ENCODE results near the gene SNX17.
A peak's percentile ranks its signal among the peaks of the same experiment; 100 is the strongest.
"Not testable (repeated sequence)": the region's sequence is repeated elsewhere in the genome, so short reads cannot be mapped to it uniquely, and the experiment has no call there.

SNX17 gene, protein sequence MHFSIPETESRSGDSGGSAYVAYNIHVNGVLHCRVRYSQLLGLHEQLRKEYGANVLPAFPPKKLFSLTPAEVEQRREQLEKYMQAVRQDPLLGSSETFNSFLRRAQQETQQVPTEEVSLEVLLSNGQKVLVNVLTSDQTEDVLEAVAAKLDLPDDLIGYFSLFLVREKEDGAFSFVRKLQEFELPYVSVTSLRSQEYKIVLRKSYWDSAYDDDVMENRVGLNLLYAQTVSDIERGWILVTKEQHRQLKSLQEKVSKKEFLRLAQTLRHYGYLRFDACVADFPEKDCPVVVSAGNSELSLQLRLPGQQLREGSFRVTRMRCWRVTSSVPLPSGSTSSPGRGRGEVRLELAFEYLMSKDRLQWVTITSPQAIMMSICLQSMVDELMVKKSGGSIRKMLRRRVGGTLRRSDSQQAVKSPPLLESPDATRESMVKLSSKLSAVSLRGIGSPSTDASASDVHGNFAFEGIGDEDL

DNA sequence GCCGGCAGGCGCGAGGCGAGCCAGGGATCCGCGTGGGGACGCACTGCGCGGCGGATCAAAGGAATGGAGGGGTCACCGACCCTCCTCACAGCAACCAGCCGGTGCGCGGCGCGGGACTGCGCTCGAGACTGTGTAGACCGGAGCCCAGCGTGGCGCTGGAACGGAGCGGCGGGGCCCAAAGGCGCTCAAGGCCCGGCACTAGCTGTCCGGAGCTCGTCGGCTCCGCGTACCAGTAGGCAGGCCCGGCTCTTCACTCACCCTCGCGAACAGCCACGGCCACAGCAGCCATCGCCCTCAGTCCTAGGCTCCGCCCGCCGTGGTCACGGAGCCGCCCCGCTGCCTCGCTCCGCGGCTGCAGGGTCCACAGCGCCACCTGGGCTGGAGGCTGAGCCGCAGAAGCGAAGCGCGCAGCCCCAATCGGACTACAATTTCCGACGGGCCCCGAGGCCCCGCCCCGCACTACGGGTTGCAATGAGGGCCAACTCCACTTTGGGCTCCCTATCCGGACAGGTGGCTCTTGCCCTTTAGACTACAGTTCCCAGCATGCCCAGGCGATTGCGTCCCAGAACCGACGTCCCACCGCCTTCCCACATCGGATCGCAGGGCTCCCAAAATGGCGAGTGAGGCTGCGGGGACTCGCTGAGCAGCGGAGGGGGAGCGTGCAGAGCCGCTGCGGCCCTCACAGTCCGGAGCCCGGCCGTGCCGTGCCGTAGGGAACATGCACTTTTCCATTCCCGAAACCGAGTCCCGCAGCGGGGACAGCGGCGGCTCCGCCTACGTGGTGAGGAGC lies at the start of gene SNX17, which contains the start of gene EIF2B4:
Gene SNX17, plus strand, starts transcription at position 591 of the 790 bp plus-strand sequence. Its CDS starts 128 bp downstream, at position 719.
Gene EIF2B4, minus strand, starts transcription at position 313 of the 790 bp plus-strand sequence. Its CDS starts 24 bp downstream, at position 289.
- DNase-seq, result peak; percentile 99

DNA sequence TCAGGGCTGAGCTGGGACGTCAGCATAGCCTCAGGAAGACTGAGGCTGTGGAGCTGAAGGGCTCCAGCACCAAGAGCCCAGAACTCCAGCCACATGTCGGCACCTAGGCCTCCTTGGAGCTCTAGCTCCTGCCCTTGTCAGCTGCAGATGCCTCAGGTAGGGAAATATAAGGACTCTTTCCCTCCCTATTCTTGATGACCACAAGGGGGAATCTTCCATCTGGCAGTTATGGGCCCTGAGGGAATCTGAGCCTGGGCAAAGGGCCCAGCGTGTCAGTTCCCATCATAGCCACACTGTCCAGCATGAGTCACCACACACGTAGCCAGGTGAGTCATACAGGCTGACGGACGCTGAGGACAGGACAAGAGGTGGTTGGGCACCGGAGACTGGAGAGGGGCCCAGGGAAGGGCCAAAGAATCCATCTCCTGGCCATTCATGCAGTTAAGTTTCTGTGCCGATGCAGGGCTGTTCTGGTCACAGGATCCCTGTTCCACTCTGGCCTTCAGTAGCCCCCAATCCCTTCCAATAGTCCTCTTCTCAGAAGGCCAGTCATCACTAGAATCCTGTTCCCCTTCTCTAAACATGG lies 49.4 kb upstream of the SNX17 start:
- no peak for DNase-seq

DNA sequence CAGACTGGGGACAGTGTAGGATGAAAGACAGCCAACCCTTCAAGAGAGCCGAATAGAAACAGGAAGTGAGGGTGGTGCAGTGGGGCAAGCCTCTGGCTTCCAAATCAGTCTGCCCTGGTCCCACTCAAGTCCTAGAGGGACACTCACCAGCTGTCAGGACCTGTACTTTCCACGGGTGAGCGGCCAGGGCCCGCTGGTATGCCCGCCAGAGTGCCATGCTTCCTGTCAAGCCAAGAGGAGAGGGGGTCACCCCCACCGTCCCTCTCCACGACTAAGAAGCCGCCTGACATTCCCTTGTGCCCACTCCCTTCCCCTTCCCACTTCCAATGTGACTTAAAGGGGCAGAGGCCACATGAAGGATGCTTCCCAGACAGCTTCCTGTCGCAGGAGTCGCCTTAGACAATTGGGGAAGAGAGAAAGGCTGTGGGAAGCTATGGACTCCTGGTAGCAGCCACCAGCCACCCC lies 48.1 kb upstream of the SNX17 start:
- DNase-seq, result no peak

DNA sequence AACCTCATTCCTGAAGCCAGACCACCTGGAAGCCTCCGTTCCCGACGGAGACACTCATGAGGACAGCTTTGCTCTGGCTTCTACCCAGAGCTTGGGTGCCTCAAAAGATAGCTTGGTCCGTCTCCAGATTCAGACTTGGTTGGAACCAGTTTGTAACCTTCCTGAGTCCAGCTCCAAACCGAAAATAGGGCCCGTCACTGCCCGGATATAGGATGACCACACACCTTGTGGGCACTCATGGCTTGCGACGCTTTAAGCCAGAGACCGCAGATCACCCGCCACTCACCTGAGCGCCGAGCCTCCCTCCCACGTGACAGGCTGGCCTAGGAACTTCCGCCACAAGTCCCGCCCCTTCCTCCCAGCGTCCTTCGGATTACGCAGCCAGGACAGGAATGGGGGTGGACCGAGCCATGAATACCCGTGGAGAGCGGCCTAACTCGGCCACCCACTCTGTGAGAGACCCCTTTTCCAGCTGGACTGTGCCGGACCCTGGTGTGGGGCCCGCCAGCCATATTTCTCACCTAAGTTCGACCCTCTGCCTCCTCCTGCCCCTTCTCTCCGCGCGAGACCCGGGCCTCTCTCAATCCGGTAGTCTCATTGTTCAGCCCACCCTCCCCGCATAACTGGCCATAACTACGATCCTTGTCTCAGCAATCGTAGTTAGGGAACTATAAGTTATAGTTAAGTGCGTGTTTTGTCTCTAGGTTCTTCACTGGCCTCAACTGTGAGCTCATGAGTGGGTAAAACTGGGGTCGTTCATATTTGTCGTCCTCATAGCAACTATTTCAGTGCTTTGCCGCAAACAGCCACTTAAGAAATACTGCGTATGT lies 47.4 kb upstream of the SNX17 start, which contains the start of gene MPV17:
Gene MPV17, minus strand, starts transcription at position 332 of the 830 bp plus-strand sequence. CDS start 580 bp downstream, outside the sequence.
- DNase-seq, result peak; percentile 74

DNA sequence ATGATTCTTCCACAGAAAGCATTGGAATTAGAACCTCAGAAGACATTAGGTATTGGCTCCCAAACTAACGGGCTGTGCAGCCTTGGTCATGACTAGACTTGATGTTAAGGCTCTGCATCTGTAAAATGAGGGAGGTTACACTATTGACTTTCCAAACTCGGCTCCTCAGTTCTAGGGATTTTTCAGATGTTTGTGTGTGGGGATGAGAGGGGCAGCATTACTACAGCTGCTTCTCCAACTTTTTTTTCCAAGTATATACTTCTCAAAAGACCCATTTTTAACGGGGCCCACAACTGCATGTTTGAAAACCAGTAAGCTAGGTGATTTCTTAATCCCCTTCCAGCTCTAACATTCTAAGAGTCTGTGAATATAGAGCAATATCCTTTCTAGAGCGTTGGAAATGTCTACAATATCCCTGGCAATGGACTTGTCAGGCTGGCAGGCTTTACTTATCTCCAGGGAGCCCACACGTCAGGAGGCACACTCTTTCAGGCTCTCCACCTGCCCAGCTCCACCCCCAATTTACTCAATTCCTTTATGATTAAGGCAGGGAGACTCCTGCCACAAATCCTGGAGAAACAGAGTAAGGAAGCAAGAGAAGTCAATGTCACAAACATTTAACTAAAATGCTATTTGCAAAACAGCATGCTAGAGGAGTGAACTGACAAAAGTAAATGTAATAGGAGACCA lies 46.7 kb upstream of the SNX17 start:
- no peak for DNase-seq

DNA sequence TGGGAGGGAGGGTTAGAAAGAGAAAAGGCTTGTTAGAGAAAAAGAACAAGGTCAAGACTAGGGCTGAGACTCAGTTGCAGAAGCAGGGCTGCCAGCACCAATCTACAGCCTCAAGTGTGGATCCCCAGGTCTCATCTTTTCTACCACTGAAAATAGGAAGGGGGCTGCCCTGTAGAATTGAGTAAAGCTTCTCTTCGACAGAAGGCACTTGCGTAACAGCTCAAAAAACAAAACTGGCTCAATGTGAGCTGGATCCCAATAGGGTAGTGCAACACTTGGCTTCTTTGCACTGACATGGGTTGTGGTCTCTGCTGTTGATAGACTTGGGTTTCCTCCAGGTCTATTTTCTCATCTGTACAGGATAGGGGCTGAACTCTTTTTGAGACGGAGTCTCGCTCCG lies 45.7 kb upstream of the SNX17 start:
- no peak for DNase-seq

DNA sequence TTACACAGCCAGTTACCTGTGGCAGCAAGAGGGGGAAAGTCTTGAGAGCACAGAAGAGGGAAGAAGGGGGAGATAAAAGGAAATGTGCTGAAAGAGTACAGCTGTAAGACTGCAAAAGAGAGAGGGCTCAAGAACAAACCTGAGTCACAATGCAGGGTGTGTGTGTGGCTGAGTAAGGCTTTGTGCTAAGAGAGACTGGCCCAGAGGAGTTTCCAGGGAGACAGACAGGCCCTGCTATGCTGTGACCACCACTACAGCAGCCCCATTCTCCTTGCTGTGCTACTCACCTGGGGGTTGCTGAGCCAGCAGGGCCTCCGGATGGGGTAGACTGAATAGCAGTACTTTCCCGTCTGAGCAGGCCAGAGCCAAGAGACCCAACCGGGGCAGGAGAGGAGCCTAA lies 35.1 kb upstream of the SNX17 start:
- no peak for DNase-seq

DNA sequence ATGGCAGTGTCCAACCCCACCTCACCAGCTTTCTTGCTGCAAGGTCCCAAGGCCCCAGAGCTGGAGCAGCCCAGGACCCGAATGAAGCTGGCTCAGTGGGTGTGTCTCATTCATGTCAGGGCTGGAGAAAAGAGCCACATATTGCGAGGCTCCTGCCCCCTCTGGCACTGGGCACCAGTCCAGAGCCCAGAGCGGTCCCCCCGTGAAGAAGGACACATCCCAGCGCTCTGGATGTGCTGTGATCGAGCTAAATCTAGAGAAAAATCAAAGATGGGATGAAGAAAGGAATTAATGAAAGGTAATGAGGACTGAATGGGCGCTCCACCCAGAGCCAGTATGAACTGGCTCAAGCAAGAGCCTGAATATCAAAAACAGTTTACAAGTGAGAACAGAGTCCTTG lies 34.2 kb upstream of the SNX17 start:
- DNase-seq, result no peak

DNA sequence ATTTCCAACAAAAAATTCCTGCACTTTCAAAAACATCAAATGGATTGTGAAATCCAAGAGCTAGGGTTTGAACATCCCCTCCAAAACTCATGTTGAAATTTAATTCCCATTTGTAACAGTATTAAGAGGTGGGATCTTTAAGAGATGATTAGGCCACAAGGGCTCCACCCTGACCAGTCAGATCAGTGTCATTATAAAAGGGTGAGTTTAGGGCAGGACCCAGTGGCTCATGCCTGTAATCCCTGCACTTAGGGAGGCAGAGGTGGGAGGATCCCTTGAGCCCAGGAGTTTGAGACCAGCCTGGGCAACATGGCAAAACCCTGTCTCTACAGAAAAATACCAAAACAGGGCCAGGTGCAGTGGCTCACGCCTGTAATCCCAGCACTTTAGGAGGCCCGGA lies 22.8 kb upstream of the SNX17 start:
- DNase-seq, result no peak

DNA sequence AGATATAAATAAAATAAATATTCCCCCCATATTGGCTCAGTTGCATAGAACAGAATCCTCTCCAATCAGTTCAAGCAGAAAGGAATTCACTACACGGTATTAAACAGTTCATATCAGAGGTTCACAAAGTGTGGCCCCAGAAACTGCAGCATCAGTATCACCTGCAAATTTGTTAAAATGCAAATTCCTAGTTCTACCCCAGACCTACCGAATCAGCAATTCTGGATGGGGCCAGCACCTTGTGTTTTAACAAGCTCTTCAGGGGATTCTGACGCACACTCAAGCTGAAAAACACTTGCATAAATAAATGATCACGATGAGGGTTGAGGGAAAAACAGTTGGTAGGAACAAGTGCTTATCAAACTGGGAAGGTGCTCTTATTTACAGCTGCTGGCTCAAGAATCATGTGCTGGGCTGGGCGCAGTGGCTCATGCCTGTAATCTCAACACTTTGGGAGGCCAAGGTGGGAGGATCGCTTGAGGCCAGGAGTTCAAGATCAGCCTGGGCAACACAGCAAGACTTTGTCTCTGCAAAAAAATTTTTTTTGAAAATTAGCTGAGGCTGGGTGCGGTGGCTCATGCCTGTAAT lies 20.2 kb upstream of the SNX17 start:
- no peak for DNase-seq

DNA sequence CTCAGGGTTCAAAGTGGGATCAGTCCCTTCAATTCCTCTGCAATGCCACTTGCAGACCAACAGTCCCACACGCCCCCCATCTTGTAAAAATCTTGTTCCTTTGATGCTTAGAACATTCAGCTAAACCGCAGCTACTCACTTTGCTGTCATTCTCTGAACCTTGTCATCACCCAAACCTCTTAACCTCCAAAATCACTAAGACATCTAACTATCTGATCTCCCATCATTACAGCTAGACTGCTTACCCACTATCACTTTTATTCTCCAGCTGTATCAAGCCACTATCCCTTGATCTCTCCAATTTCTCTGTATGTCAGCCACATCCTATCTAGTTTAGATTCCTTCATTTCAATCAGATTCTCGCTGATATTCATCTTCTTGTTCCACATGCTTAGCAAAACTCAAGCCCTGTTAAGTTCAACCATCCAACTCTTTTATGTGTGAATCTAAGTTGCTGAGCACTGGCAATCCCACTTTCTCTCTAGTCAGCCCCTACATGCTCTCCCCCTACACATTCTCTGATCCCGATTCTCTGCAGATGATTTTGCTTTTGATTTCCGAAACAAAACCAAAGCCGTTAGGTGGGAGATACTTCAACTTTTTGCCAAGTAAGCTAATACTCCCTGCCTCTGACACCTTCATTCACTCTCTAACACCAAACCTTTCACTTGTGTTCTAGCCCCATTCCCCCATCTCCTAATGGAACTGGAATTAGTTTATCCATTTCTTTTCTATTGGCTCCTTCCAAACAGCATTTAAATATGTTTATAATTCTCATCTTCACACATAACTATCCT lies 18.4 kb upstream of the SNX17 start:
- DNase-seq, result no peak

DNA sequence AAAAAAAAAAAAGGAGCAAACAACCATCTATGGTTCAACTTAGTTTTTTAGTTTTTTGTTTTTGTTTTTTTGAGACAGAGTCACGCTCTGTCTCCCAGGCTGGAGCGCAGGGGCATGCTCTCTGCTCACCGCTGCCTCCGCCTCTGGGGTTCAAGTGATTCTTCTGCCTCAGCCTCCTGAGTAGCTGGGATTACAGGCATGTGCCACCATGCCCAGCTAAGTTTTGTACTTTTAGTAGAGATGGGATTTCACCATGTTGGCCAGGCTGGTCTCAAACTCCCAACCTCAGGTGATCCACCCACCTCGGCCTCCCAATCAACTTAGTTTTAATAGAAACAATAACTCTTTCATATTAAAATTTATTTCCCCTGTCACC lies 17.0 kb upstream of the SNX17 start:
- not testable (repeated sequence) for DNase-seq

DNA sequence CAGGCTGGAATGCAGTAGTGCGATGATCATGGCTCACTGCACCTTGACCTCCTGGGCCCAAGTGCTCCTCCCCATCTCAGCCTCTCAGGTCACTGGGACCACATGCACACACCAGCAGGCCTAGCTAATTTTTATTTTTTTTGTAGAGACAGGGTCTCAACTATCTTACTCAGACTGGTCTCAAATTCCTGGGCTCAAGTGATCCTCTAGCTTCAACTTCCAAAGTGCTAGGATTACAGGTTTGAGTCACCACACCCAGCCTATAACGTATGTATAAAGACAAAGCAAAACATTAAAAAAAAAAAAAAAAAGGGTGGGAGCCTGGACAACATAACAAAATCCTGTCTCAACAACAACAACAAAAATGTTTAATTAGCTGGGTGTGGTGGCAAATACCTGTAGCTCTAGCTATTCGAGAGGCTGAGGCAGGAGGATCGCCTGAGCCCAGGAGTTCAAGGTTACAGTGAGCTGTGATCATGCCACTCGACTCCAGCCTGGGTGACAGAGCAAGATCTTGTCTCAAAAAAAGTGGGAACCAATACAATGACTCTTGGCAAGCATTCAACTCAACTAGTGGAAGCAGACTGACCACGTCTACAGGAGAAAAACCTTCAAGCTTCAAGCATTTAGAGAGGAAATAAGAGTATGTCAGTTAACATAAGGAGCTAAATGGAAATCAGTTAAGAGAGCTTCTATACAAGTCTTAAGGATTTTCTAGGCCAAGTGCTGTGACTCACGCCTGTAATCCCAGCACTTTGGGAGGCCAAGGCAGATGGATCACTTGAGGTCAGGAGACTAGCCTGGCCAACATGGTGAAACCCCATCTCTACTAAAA lies 16.4 kb upstream of the SNX17 start:
- no peak for DNase-seq

DNA sequence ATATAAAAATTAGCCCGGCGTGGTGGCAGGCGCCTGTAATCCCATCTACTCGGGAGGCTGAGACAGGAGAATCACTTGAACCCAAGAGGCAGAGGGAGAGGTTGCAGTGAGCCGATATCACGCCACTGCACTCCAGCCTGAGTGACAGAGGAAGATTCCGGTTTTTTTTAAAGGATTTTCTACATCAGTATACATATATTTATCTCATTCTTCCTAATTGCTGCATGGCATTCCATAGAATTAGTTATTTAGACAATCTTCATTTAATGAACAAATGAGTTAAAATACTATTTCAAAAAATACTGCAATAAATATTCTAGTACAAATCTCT lies 15.9 kb upstream of the SNX17 start:
- no peak for DNase-seq

DNA sequence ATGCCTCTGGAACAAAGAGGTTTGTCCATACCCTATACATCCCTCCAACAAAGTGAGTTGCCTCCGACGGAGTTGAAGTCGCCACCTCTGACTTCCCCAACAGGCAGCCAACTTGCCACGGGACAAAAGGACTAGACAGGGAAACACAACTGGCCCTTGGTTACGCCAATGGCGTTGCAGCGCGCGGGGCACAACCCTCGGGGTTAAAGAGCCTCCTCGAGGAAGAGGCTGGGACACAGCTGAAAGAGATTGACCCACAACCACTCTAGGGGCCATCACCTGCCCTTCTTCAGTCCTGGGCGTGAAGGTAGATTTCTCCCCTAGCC lies 14.4 kb upstream of the SNX17 start:
- peak; percentile 58 for DNase-seq

DNA sequence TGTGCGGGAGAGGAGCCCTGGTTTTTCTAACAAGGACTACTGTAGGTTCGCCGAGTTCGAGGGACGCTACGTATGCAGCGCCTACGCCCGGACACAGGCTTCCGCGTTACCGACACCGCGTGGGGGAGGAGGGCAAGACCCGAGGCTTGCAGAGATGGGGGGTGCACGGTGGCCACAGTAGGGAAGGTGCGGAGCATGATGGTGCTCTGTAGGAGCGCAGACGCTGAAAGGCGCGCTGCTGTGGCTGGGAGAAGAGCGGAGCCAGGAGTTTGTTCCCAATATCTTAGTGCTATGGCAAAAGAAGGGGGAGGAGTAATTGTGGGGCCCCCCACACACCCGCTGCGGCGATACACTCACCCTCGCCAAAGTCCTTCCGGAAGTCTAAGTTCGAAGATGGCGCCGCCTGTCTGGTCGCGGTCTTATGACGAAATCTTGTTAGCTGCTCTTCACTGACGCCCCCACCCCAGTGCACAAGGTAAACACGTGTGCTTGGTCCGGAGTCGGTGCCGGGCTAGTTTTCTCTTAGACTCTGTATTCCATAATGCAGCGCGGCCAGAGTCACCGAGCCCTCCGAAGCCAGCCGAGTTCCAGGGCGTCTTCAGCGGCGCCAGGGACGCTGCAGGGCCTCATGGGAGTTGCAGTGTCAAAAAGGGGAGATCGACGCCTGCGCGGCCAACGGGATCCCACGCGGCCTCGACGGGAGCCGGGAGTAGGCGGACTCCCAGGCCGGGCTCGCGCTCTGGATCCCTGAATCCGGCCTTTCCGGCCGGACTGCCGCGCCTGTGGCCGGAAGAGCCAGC lies 13.8 kb upstream of the SNX17 start, which contains the start of gene GTF3C2:
Gene GTF3C2, minus strand, starts transcription at position 383 of the 800 bp plus-strand sequence. CDS start 13,210 bp downstream, outside the sequence.
- peak; percentile 84 for DNase-seq

DNA sequence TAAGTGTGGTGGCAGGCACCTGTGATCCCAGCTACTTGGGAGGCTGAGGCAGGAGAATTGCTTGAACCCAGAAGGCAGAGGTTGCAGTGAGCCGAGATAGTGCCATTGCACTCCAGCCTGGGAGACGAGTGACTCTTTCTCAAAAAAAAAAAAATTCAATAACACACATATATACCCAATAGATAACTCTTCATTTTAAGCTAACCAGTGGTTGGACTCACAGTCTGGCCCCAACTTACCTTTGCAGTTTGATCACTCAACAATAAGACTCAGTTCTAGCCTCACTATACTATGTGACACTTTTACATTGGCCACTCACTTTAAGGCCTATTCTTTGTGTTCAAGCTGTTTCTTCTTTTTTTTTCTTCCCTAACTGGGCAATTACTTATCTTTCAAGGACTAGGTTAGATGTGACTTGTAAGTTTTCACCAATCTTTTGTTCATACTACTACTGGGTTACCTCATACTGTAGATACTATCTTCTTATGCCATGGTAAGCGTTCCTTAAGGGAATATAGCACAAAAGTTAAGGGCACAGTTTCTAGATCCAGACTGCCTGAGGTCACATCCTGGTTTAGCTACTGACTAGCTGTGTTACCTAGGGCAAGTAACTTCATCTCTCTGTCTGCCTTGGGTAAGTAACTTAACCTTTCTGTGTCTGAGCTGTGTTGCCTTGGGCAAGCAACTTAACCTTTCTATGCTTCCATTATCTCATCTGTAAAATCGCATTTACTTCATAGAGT lies 7.6 kb upstream of the SNX17 start:
- no peak for DNase-seq

DNA sequence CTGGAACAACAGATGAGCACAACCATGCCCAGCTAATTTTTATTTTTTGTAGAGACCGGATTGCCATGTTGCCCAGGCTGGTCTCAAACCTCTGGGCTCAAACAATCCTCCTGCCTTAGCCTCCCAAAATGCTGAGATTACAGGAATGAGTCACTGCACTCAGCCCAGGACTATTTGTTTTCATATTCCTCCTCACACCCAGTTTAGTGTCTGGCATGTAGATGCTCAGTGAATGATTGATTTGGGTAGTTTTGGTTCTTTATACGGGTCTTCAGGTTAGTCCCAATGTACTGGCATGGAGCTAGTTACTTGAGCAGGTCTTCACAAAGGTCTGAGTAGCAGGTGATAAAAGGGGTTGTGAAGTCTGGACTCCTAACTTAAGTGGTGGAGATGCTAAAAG lies 6.5 kb upstream of the SNX17 start:
- DNase-seq, result no peak

Data from GDM1 (cell line).